Kidney epithelial cell (primary cell): Measurements from ENCODE around the gene ZFYVE26. TPM values are rescaled to one million over a fixed set of nuclear protein-coding genes. Genes with fewer than 3 reads are reported as not detected.

Source experiments
- DNase-seq: peaks from one replicate; pipeline ENCODE4 v3.0.0-alpha.2; 2010; ENCODE audit warnings: low read depth
- H3K27me3 ChIP-seq: 2 replicates; pipeline ENCODE4 v1.6.0; 2011; ENCODE audit warnings: low read length; ENCODE audit not compliant: control insufficient read depth, insufficient read depth
- H3K36me3 ChIP-seq: 2 replicates; pipeline ENCODE4 v1.5.1; 2011; ENCODE audit warnings: low read length; ENCODE audit not compliant: control insufficient read depth, insufficient read depth
- H3K4me3 ChIP-seq: 2 replicates; pipeline ENCODE4 v1.5.1; 2011; ENCODE audit warnings: low read depth, mild to moderate bottlenecking, control low read depth, low read length
- total RNA-seq: library from RNA; depleted of rRNA; stranded (reverse); fragments of >200 nt; gene quantifications from 2 replicates; pipeline ENCODE4 v1.2.3, GENCODE V29; 2015
- TF ChIP-seq, protein P1 (sequence below): IDR thresholded peaks from 2 replicates; pipeline ENCODE4 v1.5.1; 2011; ENCODE audit warnings: mild to moderate bottlenecking, moderate library complexity, low read length, control low read depth, inconsistent platforms; ENCODE audit not compliant: insufficient read depth, poor library complexity, severe bottlenecking

Gene ZFYVE26
- total RNA-seq, 1 donor from 2014 or later = 26.2 TPM

DNA sequence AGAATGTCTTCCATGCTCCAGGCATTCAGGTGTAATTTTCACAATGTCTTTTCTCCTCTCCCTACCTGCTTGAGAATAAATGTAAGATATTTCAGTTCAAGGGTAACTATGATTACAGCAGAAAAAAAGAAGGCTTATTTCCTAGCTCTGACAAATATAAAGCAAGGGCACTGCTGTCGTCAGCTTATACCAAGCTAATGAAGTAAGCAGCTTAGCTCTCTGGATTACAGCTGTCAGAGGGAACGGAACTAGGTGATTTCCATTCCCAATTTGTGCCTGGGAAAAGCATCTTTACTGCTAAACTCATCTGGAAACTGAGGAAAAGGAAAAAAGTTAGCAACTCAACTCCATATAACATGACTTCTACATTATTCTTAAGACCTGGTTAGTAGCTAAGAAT is 56.5 kb downstream of the ZFYVE26 start:
- H3K4me3 ChIP-seq = no peak overlapping the region
- TF ChIP-seq, protein P1, sequence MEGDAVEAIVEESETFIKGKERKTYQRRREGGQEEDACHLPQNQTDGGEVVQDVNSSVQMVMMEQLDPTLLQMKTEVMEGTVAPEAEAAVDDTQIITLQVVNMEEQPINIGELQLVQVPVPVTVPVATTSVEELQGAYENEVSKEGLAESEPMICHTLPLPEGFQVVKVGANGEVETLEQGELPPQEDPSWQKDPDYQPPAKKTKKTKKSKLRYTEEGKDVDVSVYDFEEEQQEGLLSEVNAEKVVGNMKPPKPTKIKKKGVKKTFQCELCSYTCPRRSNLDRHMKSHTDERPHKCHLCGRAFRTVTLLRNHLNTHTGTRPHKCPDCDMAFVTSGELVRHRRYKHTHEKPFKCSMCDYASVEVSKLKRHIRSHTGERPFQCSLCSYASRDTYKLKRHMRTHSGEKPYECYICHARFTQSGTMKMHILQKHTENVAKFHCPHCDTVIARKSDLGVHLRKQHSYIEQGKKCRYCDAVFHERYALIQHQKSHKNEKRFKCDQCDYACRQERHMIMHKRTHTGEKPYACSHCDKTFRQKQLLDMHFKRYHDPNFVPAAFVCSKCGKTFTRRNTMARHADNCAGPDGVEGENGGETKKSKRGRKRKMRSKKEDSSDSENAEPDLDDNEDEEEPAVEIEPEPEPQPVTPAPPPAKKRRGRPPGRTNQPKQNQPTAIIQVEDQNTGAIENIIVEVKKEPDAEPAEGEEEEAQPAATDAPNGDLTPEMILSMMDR = no peak
- H3K36me3 ChIP-seq = peaks cover 2% of the 10 kb centered on the region
- no peaks in the 10 kb centered on the region for H3K27me3 ChIP-seq
- DNase-seq = no peak

DNA sequence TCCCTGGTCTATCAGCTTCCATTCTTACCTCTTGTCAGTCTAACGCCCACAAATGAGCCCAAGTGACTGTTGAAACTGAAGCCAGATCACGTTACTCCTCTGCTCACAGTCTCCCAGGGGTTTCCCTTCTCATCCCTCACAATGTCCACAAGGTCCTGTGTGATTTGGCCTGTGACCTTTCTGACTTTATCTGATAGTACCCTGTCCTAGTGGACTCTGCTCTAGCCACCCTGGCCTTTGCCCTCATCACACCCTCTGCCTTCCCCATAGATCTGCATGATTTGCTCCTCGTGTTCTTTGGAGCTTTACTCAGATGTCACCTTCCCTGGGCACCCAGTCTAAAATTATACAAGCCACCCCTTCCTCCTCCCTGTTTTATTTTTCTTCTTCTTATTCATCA is 59.2 kb downstream of the ZFYVE26 start:
- peaks cover 2% of the 10 kb centered on the region for H3K36me3 ChIP-seq

DNA sequence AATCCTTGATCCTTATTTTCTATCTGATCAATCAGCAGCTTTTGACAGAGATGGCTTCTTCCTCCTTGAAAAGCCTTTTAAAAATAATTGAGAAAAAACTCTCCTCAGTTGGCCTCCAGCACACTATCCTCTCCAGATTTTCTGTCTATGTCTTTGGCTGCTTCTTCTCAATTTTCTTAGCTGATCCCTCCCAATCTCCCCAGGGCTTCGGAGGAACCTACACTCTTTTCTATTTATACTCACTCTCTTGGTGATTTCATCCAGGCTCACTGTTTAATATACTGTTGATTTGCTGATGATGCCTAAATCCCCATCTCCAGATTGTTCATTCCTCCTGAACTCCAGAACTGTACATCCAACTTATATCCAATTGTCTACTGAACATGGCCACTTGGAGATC is 59.9 kb downstream of the ZFYVE26 start:
- no peaks in the 10 kb centered on the region for H3K27me3 ChIP-seq
- no peak overlapping the region for H3K4me3 ChIP-seq
- TF ChIP-seq, protein P1 = no peak
- H3K36me3 ChIP-seq = peaks cover 2% of the 10 kb centered on the region
- DNase-seq = no peak

More for the DNA sequence above, 59.2 kb downstream of the ZFYVE26 start:
- Histone ChIP-seq H3K4me3 (no peak overlapping the region), H3K27me3 (no peaks in the 10 kb centered on the region)
- no peak for DNase-seq
- TF ChIP-seq, protein P1 = no peak

DNA sequence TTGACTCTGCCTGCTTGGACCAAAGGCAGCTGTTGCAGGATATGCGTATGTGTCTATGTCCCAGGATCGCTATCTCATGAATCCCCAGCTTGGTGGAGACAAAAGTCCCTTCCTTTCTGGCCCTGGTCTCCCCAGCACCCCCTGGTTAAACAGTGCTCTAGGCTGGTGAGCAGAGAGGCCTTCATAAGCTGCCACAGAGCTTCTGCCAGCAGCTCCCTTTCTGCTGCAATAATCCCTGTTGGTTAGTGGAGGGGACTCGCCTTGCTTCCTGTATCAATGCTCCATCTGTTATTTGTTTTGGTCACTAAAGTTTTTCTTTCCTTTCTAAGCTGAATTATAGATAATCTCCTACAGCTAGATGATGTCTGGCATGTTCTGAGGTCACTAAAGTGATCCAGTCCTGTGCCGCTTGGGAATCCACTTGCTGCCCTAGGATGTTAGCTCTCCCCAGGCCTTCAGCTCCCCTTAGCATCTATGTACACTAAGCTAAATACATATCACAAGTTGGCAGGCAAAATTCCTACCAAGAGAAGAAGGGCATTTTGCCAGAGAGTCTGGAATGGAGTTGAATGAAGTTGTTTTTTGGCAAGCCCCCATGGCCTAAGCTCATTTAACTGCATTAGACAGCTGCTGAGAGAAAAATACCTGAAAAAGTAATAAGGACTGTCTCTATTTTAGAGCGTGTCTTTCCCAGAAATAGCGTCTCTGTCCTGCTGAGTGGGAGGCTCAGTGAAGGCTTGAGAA is 66.9 kb downstream of the ZFYVE26 start:
- TF ChIP-seq, protein P1 = no peak
- no peak for DNase-seq
- Histone ChIP-seq H3K27me3 (no peaks in the 10 kb centered on the region), H3K36me3 (peaks cover 1% of the 10 kb centered on the region), H3K4me3 (no peak overlapping the region)

DNA sequence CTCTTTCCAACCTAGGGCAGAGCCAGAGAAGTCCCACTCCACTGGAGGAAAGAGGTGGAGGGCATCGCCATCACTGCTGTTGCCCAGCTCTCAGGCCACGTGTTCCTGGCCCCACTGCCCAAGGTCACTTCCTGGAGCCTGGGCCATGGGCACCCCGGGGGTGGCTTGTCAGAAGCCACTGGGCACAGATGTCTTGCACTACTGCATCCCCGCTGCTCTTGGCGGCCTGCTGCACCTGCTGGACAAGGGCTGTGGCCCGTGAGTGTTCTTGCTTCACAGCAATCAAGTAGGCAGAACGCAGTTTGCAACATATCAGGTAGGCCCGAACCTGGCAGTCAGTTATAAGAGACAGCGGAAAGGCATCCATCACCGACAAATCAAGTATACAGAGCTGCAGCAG is 68.1 kb downstream of the ZFYVE26 start:
- TF ChIP-seq, protein P1 = no peak
- DNase-seq = no peak
- H3K36me3 ChIP-seq = peaks cover 1% of the 10 kb centered on the region
- no peak overlapping the region for H3K4me3 ChIP-seq
- H3K27me3 ChIP-seq = no peaks in the 10 kb centered on the region

DNA sequence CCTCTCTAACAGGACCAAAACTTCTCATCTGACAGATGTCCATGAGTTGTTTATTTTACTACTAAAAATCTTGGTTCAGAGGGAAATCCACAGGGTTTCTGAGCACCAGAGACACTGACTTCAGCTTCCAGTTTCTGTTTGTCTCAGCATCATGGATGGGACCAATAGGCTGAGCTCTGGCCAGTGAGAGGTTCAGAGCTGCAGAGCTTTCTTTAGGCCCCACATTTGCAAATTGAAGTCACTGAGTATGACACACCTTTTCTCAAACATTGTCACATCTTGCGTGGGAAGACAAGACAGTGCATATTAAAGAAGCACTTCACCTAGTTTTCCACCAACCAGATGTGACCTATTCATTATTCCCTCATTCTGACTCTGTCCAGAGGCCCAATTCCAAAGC is 69.5 kb downstream of the ZFYVE26 start:
- no peak overlapping the region for H3K4me3 ChIP-seq
- no peaks in the 10 kb centered on the region for H3K27me3 ChIP-seq
- H3K36me3 ChIP-seq = peaks cover 1% of the 10 kb centered on the region
- TF ChIP-seq, protein P1 = no peak
- no peak for DNase-seq
